HCT116 (cell line): ENCODE data around the gene PITPNC1.

ENCODE experiments used
- CTCF ChIP-seq, 3 experiments: fragments of 200-600 bp in 1 of 3; sonication (generic) in 1 of 3; IDR thresholded peaks in 2 of 3; conservative IDR thresholded peaks in 1 of 3; 2 replicates each; pipeline ENCODE4 v1.5.1; 2012 to 2017; ENCODE audit warnings: low read depth in 2 of 3, low read length in 2 of 3, antibody characterized with exemption in 1 of 3, borderline replicate concordance in 1 of 3, control low read depth in 1 of 3, mild to moderate bottlenecking in 1 of 3, mixed read lengths in 1 of 3, mixed run types in 1 of 3, moderate library complexity in 1 of 3; ENCODE audit not compliant: insufficient read depth in 1 of 3
- POLR2A ChIP-seq: IDR thresholded peaks from 2 replicates; pipeline ENCODE4 v1.7.0; 2011; ENCODE audit warnings: borderline replicate concordance; ENCODE audit not compliant: insufficient read depth, insufficient read length; ENCODE audit errors: extremely low read depth
- TCF7L2 ChIP-seq: IDR thresholded peaks from 2 replicates; pipeline ENCODE4 v1.7.0; 2011; ENCODE audit warnings: borderline replicate concordance, inconsistent platforms; ENCODE audit not compliant: insufficient read depth, insufficient read length; ENCODE audit errors: extremely low read depth
- ZFX ChIP-seq: fragments of 450-650 bp; IDR thresholded peaks from 2 replicates; pipeline ENCODE4 v1.6.1; 2017

GRCh38 chr17:67606471-67606870, 229.4 kb downstream of the PITPNC1 start:
- no peak for TF ChIP-seq CTCF (IDR thresholded peaks at IDR 0.05 in 2 of 3, conservative IDR thresholded peaks at IDR 0.05 in 1 of 3; ENCODE audit: borderline replicate concordance in 1 of 3, insufficient read depth in 1 of 3, low read depth in 2 of 3, low read length in 2 of 3)
- no peak for TF ChIP-seq POLR2A
- TF ChIP-seq TCF7L2: no peak
- TF ChIP-seq ZFX: no peak
